SK-N-SH (cell line): ENCODE measurements around the gene THSD7B. TPM values are rescaled to one million over a fixed set of nuclear protein-coding genes. Genes with fewer than 3 reads are reported as not detected.

ENCODE experiments used
- CTCF ChIA-PET: fragments of 300-600, 350-600 bp; formaldehyde crosslinking; extraction: SDS; loops from one replicate; lab custom pipeline; 2021; lab: Yijun Ruan, JAX
- POLR2A ChIA-PET: fragments of 350-600 bp; sonication (Branson Sonifier 250); formaldehyde crosslinking; extraction: SDS; loops from one replicate; lab custom pipeline; 2020; ENCODE audit warnings: antibody characterized with exemption, inconsistent platforms; lab: Yijun Ruan, JAX
- DNase-seq: peaks from one replicate; pipeline ENCODE4 v3.0.0; 2012
- H2AFZ ChIP-seq: fragments of 200-600 bp; sonication (generic); 2 replicates; pipeline ENCODE4 v1.8.1; 2016; ENCODE audit warnings: antibody characterized with exemption, mild to moderate bottlenecking, low read depth
- H3F3A ChIP-seq: fragments of 200-600 bp; sonication (generic); replicated peaks from 2 replicates; pipeline ENCODE3; 2016; ENCODE audit warnings: antibody characterized with exemption, mild to moderate bottlenecking; ENCODE audit not compliant: insufficient read depth
- H3K27ac ChIP-seq, 2 experiments: fragments of 200-500 bp in 1 of 2; fragments of 200-600 bp in 1 of 2; sonication (Bioruptor generic) in 1 of 2; sonication (generic), shearing (Covaris generic) in 1 of 2; 2 replicates each; pipeline versions ENCODE4 v1.5.1 to v1.6.1; 2014 to 2016; ENCODE audit warnings: low read depth in 2 of 2, inconsistent platforms in 1 of 2, low read length in 1 of 2, mild to moderate bottlenecking in 1 of 2, mixed read lengths in 1 of 2
- H3K27me3 ChIP-seq: fragments of 200-600 bp; sonication (generic), shearing (Covaris generic); 2 replicates; pipeline ENCODE4 v1.6.1; 2016; ENCODE audit warnings: mixed run types; ENCODE audit not compliant: insufficient read depth
- H3K36me3 ChIP-seq, 2 experiments: fragments of 200-500 bp in 1 of 2; fragments of 200-600 bp in 1 of 2; sonication (Bioruptor generic) in 1 of 2; sonication (generic) in 1 of 2; replicated peaks in 1 of 2; 2 replicates each; pipeline versions ENCODE3 to v1.5.1; 2014 to 2016; ENCODE audit warnings: low read length in 1 of 2, mild to moderate bottlenecking in 1 of 2; ENCODE audit not compliant: insufficient read depth in 2 of 2, control insufficient read depth in 1 of 2
- H3K4me1 ChIP-seq, 2 experiments: fragments of 200-500 bp in 1 of 2; fragments of 200-600 bp in 1 of 2; sonication (Bioruptor generic) in 1 of 2; sonication (generic), shearing (Covaris generic) in 1 of 2; 2 replicates each; pipeline versions ENCODE4 v1.5.1 to v1.6.1; 2014 to 2016; ENCODE audit warnings: low read depth in 1 of 2, low read length in 1 of 2, mixed run types in 1 of 2; ENCODE audit not compliant: insufficient read depth in 2 of 2, control insufficient read depth in 1 of 2
- H3K4me2 ChIP-seq: fragments of 200-600 bp; sonication (generic), shearing (Covaris generic); 2 replicates; pipeline ENCODE4 v1.6.1; 2017; ENCODE audit warnings: mixed run types
- H3K4me3 ChIP-seq, 2 experiments: fragments of 200-500 bp in 1 of 2; fragments of 200-600 bp in 1 of 2; sonication (Bioruptor generic) in 1 of 2; sonication (generic), shearing (Covaris generic) in 1 of 2; 2 replicates each; pipeline versions ENCODE4 v1.5.1 to v1.8.1; 2014 to 2016; ENCODE audit warnings: low read depth in 2 of 2, inconsistent platforms in 1 of 2, low read length in 1 of 2, mild to moderate bottlenecking in 1 of 2, mixed read lengths in 1 of 2, moderate library complexity in 1 of 2
- H3K79me2 ChIP-seq: fragments of 200-600 bp; sonication (generic); 2 replicates; pipeline ENCODE4 v1.8.1; 2017; ENCODE audit warnings: mild to moderate bottlenecking; ENCODE audit not compliant: insufficient read depth
- H3K9ac ChIP-seq: fragments of 200-600 bp; sonication (generic); 2 replicates; pipeline ENCODE4 v1.6.1; 2017; ENCODE audit warnings: mixed run types
- H3K9me2 ChIP-seq: fragments of 200-600 bp; sonication (generic); 2 replicates; pipeline ENCODE4 v1.6.1; 2017; ENCODE audit warnings: mixed run types
- H3K9me3 ChIP-seq: fragments of 200-600 bp; sonication (generic); 2 replicates; pipeline ENCODE4 v1.6.1; 2017; ENCODE audit warnings: mixed run types, mild to moderate bottlenecking, moderate library complexity
- H4K20me1 ChIP-seq: fragments of 200-600 bp; sonication (generic); 2 replicates; pipeline ENCODE4 v1.6.1; 2017; ENCODE audit warnings: mild to moderate bottlenecking, mixed run types; ENCODE audit not compliant: insufficient read depth
- CTCF ChIP-seq: fragments of 200-600 bp; sonication (generic); IDR thresholded peaks from 2 replicates; pipeline ENCODE4 v1.6.1; 2017; ENCODE audit warnings: antibody characterized with exemption, mild to moderate bottlenecking, moderate library complexity
- ELF1 ChIP-seq: IDR thresholded peaks from 2 replicates; pipeline ENCODE4 v1.4.0; 2012
- FOSL2 ChIP-seq: IDR thresholded peaks from 2 replicates; pipeline ENCODE4 v1.4.0; 2012; ENCODE audit warnings: low read depth, mild to moderate bottlenecking, moderate library complexity, borderline replicate concordance
- FOXJ3 ChIP-seq: sonication (generic); formaldehyde crosslinking; IDR thresholded peaks from 2 replicates; pipeline ENCODE4 v1.5.1; 2020; ENCODE audit warnings: mild to moderate bottlenecking, missing genetic modification reagents
- FOXM1 ChIP-seq: IDR thresholded peaks from 2 replicates; pipeline ENCODE4 v1.4.0; 2012; ENCODE audit warnings: low read depth, mild to moderate bottlenecking
- IRF3 ChIP-seq: fragments of 150-350 bp; IDR thresholded peaks from 2 replicates; pipeline ENCODE4 v1.6.1; 2016; ENCODE audit warnings: mild to moderate bottlenecking, low read depth, low read length
- JUND ChIP-seq: IDR thresholded peaks from 2 replicates; pipeline ENCODE4 v1.4.0; 2012
- MAX ChIP-seq: IDR thresholded peaks from 2 replicates; pipeline ENCODE4 v1.4.0; 2012; ENCODE audit warnings: low read depth
- MXI1 ChIP-seq: IDR thresholded peaks from 2 replicates; pipeline ENCODE4 v1.6.1; 2012; ENCODE audit warnings: mild to moderate bottlenecking, low read depth, low read length, improper control_type of control experiment
- NFIC ChIP-seq: IDR thresholded peaks from 2 replicates; pipeline ENCODE4 v1.4.0; 2012; ENCODE audit warnings: borderline replicate concordance
- RAD21 ChIP-seq: IDR thresholded peaks from 2 replicates; pipeline ENCODE4 v1.6.1; 2012; ENCODE audit warnings: mild to moderate bottlenecking, low read length
- RCOR1 ChIP-seq: fragments of 150-350 bp; IDR thresholded peaks from 2 replicates; pipeline ENCODE4 v1.6.1; 2017; ENCODE audit warnings: antibody characterized with exemption, low read length
- RFX5 ChIP-seq: IDR thresholded peaks from 2 replicates; pipeline ENCODE4 v1.6.1; 2012; ENCODE audit warnings: mild to moderate bottlenecking, improper control_type of control experiment, low read length
- SIN3A ChIP-seq: IDR thresholded peaks from 2 replicates; pipeline ENCODE4 v1.6.1; 2012; ENCODE audit warnings: low read depth, mild to moderate bottlenecking, low read length, moderate library complexity, borderline replicate concordance
- TAF1 ChIP-seq: IDR thresholded peaks from 2 replicates; pipeline ENCODE4 v1.6.1; 2012; ENCODE audit warnings: low read depth, mild to moderate bottlenecking, low read length, moderate library complexity, borderline replicate concordance
- TCF12 ChIP-seq: IDR thresholded peaks from 2 replicates; pipeline ENCODE4 v1.4.0; 2012
- USF2 ChIP-seq: fragments of 150-350 bp; IDR thresholded peaks from 2 replicates; pipeline ENCODE4 v1.6.1; 2017; ENCODE audit warnings: antibody characterized with exemption, low read length, low read depth, borderline replicate concordance
- YY1 ChIP-seq: IDR thresholded peaks from 2 replicates; pipeline ENCODE4 v1.4.0; 2012; ENCODE audit warnings: low read depth, mild to moderate bottlenecking
- WGBS: methylation state at CpG from one replicate; pipeline ENCODE4 v1.1.6; 2017; ENCODE audit warnings: low lambda C conversion rate; 5-methylcytosine and 5-hydroxymethylcytosine counted together
- polyA plus RNA-seq, 3 experiments: library from polyadenylated mRNA; depleted of rRNA; stranded (reverse); fragments of >200 nt; gene quantifications; 2 replicates each; pipeline ENCODE4 v1.2.3, GENCODE V29; 2012

Gene THSD7B
- polyA plus RNA-seq, 1 of the 3 experiments (the other 2 are of a cell fraction) = not detected

- Histone ChIP-seq H3K79me2 (no peaks in the 10 kb centered on the region), H3K9me3 (no peaks in the 10 kb centered on the region), H3K9me2 (no peaks in the 10 kb centered on the region), H3K4me2 (no peak overlapping the region), H3K4me3 (no peak overlapping the region), H3K27me3 (no peaks in the 10 kb centered on the region), H2AFZ (peak overlapping the region; percentile 35; the same call in 1 of the 2 replicates), H3K27ac (no peak overlapping the region), H3F3A (no peaks in the 10 kb centered on the region), H3K4me1 (no peaks in the 10 kb centered on the region), H3K36me3 (no peaks in the 10 kb centered on the region), H4K20me1 (no peaks in the 10 kb centered on the region), H3K9ac (no peak overlapping the region)
- ChIA-PET POLR2A (no interaction called here), CTCF (interaction anchor here (0.7 to 2.7 kb wide), 4 partner anchors 8 to 490 kb away, joined by 3 to 5 read pairs (median 3); no protein-coding TSS in a partner anchor)
- 19% methylated on average over 6 of the region's 6 CpGs for whole genome bisulfite sequencing
- TF ChIP-seq IRF3 (no peak), RCOR1 (no peak), FOXJ3 (CRISPR knock-in tag) (no peak), RAD21 (peak; percentile 67), FOSL2 (no peak), CTCF (peak; percentile 55)
- peak; percentile 20 for DNase-seq
Observed at GRCh38 chr2:136874258-136874657, 108.9 kb downstream of the THSD7B start.

- POLR2A ChIA-PET = no interaction called here
- no peak overlapping the region for H3K27ac ChIP-seq
- no peaks in the 10 kb centered on the region for H3K79me2 ChIP-seq
- H3K4me2 ChIP-seq = no peak overlapping the region
- H3K9me2 ChIP-seq = no peaks in the 10 kb centered on the region
- no peak overlapping the region for H3K9ac ChIP-seq
- 9% methylated on average over 1 of the region's 1 CpG for WGBS
- no peak overlapping the region for H2AFZ ChIP-seq
- no peak overlapping the region for H3K4me3 ChIP-seq
- no peak for DNase-seq
- H3K36me3 ChIP-seq = no peaks in the 10 kb centered on the region
- TF ChIP-seq TAF1 (no peak), TCF12 (no peak), JUND (no peak), USF2 (no peak), CTCF (no peak), IRF3 (no peak), MXI1 (no peak), MAX (no peak), FOXJ3 (CRISPR knock-in tag) (no peak), ELF1 (no peak), FOXM1 (no peak), YY1 (no peak), NFIC (no peak), RFX5 (no peak), SIN3A (no peak)
- peaks cover 0 to 2% of the 10 kb centered on the region in 2 experiments; a peak in 2 of 4 replicates for H3K4me1 ChIP-seq
- no peaks in the 10 kb centered on the region for H3K9me3 ChIP-seq
- H4K20me1 ChIP-seq = no peaks in the 10 kb centered on the region
- H3F3A ChIP-seq = no peaks in the 10 kb centered on the region
- H3K27me3 ChIP-seq = no peaks in the 10 kb centered on the region
- CTCF ChIA-PET = interaction anchor here (2.3 kb wide), 1 partner anchor 468 kb away, joined by 8 read pairs; no protein-coding TSS in a partner anchor
Observed at GRCh38 chr2:136891100-136891499, 125.8 kb downstream of the THSD7B start.
